ENCODE measurements around the gene MPND.
A peak's percentile ranks its signal among the peaks of the same experiment; 100 is the strongest.

Gene MPND

DNA sequence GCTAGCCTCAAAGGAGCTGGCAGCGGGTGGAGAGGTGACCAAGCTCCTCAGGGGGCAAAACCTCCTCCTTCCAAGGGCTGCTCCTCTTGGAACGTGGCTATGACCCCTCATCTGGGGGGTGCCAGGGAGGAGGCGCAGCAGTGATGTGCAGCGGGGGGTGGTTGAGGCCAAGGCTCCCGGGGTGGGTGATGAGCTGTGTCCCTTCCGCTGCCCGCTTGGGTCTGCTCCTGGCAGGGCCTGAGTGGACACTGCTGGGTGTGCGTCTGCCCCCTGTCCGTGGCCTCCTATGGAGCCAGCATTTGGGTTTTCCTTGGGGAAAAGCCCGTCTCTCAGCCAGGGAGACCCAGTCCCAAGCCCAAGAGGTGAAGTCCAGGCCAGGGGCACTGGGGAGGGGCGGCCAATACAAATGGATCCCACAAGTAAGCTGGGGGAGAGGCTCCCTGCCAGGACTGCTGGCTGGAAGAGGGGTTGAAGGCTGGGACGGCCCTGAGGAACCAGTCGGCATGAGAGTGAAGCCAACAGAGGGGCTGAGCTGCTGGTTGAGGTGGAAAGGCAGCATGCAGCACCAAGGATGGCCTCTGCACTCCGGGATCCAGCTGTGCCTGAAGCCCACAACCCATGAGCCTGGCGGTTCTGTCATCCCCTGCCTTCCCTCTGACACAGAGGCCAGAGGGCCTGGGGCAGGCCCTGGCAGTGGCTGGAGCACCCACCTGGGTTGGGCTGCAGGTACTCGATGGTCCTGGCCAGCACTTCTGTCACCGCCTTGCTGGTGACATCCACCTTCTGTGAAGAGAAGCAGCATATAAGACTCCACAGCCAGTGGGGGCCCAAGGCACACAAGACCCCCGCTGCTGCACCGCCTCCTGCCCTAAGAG is 22.7 kb downstream of the MPND start:
- no peak for DNase-seq (ENCODE audit: low read depth in 2 of 3, low spot score in 2 of 3)

DNA sequence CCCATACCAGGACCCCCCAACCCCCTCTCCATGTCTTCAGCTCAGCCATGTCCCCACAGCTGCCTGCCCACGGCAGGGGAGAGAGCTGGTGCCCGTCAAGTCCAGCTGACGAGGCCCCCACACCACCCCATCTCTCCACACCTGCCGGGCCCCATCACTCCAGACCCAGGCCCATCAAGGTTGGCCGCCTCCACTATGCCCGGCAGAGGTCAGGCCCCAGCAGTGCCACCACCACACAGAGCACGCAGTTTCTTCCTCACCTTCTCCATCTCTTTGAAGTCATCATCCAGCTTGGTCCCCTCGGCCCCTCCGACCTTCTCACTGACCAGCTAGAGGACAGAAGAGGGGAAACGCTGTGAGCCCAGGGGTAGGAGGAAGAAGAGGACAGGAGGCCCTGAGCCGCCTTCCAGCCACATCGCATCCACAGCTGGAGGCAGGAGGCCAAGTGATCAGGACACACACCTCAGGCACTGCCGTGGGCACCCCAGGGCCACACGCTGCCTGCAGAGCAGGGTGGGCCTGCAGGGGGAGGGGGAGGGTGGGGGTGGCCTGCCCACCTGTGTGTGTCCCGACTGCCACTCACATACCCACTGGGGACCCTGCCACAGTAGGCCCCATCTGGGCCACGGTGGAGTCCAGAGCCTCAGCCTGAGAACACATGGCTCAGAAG is 23.4 kb downstream of the MPND start:
- no peak for DNase-seq (ENCODE audit: low read depth in 2 of 3, low spot score in 2 of 3)

DNA sequence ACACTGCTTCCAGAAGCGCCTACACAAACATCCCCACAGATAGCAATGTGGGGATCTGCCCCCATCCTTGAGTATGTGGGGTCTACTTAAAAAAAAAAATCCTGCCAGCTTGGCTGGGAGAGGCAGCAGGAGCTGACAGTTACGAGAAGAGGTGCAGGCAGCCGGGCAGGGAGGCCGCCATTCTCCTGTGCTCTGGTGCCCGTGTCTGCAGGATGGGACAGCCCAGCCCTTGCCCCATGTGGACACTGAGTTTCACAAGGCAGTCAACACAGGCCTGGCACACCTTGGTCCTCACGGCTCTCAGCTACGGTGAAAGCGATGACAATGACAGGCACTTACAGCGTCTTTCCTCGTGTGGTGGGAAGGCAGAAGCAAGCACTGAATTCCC is 24.0 kb downstream of the MPND start:
- no peak for DNase-seq (ENCODE audit: low read depth in 2 of 3, low spot score in 2 of 3)

DNA sequence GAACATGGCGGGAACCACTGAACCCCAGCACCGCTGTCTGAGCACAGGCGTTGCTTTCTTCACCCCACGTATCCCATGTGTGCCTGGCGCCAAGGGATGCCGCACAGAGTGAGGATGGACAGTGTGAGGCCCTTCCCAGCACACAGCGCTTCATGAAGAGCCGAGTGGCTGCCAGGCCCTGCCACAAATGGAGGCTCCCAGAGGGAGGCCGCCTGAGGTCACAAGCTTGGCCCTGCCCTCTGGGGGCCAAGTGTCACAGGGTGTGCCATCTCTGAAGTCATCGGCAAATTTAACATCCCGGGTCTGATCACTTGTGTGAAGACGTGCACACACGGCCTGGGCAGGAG is 24.4 kb downstream of the MPND start:
- no peak for DNase-seq (ENCODE audit: low read depth in 2 of 3, low spot score in 2 of 3)

DNA sequence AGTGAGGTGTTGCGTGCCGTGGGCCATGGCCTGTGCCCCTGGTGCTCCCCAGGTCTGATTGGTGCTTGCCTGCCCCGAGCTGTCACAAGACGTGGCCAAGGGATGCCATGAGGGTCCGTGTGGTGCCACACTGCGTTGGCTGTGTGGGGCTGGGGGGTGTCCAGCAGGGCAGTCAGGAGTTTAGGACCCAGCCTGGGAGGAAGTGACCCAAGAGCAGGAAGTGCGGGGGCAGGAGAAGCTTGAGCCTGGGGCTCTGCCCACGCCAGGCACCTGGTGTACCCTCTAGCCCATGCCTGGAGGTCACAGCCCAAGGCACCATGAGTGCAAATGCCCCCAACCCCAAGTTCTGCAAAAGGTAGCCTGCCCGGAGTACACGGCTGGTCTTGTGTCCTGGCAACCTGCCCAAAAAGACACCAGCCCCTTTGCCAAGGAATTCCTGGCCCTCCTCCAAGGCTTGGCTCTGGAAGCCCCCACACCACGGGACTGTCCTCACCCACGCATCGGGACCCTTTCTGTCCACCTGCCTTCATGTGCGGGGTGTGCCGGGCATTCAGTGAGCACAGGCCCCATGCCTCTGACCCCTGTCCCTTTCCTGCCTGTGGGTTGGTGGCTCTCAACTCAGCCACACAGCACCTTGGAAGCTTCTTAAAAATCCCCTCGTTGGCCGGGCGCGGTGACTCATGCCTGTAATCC is 24.9 kb downstream of the MPND start:
- no peak for DNase-seq (ENCODE audit: low read depth in 2 of 3, low spot score in 2 of 3)

DNA sequence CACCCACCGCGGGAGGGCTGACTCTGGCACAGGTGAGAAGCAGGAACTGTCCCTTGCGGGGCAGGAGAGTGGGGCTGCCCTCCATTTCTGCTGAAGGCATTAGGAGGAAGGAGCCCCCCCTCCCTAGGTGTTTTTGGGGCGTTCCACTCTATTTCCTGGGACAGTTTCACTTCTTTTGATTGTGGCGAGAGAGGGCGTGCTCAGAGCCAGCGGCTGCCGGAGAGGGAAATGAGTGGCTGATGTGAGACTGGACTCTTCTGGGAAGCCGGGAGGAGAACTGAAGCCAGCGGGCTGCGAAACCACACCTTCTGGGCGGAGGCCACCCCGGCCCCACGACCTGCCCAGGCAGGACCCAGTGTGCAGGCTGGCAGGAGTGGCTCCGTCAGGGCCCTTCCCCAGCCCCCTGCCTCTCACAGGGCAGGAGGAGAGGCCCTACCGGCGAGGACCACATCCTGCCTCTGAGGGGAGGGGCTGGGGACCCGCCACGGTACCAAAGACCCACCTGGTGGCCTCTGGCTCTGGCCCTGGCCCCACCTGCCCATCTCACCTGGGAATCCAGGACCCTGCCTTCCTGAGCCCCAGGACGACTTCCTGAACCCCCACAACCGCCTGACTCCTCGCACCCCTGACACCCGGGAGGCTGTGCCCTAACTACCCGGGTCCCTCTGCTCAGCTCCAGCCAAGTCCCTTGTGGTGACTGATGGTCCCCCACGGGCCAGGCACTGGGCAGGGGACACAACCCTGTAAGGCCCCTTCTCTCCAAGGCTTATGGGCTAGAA is 25.9 kb downstream of the MPND start:
- peak; percentile 39 to 57 (median 55) for DNase-seq (ENCODE audit: low read depth in 2 of 3, low spot score in 2 of 3)

DNA sequence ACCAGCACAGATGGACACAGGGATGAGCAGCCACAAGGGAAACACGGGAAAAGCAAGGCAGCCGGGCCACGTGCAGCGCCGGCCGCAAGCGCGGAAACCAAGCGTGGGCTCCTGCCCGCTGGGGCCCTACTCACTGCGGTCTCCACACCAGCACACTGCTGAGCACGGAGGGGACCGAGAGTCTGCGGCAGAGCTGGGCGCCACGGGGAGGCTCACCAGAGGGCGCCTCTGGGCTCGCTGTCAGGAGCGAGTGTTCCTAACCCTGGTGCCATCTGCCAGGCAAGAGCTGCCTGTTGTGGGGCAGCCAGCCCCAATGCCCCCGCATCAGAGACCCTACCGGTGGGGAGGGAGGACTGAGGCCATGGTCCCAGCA is 26.5 kb downstream of the MPND start:
- peak; percentile 54 to 69 (median 55) for DNase-seq (ENCODE audit: low read depth in 2 of 3, low spot score in 2 of 3)

DNA sequence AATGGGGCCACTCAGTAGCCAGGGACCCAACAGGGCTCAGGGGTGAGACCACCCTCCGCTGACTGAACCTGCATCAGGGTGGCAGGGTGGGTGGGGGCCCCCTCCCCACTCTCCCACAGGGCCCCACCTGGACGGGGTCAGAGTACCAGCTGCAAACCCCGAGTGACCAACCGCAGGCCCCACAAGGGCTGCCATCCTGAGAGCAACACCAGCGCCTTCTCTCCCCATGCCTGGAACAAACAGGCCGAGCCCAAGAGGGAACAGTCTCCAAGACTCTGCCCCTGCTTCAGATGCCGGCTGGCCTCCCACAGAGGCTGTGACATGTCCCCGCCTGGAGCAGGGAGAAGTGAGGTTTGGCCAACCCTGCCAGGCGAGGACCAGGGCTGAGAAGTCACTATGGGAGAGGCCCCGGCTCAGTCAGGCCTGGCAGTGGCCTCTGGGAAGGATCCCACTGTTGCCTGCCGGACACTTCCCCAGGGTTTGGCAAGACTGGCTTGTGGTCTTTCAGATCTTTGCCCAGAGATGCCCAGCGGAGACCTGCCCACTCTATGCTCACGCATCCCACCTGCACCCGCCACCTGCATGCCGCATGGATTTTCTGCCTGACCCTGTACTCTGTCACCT is 27.2 kb downstream of the MPND start:
- no peak for DNase-seq (ENCODE audit: low read depth in 2 of 3, low spot score in 2 of 3)

DNA sequence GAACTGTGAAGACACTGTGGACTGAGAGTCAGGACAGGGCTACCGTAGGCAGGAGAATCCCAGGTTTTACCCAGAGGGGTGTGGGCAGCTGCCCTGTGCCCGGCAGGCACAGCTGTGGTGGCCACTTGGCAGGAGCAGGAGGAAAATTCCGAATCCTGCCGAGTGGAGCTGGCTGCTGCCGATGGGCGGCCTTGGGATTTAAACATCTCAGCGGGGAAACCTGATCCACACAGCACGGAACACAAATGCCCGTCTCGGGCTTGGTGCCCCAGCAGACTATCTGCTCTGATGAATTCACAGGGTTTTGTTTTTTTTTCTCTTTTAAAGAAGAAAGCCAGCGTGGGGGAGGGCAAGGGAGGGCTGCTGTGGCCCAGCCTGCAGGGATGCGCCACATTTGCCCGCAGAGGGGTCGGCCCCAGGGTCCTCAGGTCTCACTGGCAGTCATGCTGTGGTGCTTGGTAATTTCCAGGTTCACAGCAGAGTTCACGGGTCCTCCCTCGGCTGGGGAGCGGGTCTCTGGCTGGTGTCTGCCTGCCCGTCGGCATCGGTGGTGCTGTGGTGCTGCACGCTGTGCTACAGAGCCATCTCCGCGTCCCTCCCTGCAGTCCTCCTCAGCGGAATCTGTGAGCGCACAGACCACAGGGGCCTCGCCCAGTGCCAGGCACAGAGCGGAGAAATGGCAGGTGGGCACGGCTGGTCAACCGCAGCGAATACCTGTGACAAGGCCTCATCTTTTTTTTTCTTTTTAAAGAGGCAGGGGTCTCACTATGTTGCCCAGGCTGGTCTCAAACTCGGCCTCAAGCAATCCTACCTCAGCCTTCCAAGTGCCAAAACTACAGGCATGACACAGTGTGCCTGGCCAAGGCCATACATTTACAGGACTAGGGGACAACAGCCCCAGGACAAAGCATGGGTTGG is 28.1 kb downstream of the MPND start:
- no peak for DNase-seq (ENCODE audit: low read depth in 2 of 3, low spot score in 2 of 3)

DNA sequence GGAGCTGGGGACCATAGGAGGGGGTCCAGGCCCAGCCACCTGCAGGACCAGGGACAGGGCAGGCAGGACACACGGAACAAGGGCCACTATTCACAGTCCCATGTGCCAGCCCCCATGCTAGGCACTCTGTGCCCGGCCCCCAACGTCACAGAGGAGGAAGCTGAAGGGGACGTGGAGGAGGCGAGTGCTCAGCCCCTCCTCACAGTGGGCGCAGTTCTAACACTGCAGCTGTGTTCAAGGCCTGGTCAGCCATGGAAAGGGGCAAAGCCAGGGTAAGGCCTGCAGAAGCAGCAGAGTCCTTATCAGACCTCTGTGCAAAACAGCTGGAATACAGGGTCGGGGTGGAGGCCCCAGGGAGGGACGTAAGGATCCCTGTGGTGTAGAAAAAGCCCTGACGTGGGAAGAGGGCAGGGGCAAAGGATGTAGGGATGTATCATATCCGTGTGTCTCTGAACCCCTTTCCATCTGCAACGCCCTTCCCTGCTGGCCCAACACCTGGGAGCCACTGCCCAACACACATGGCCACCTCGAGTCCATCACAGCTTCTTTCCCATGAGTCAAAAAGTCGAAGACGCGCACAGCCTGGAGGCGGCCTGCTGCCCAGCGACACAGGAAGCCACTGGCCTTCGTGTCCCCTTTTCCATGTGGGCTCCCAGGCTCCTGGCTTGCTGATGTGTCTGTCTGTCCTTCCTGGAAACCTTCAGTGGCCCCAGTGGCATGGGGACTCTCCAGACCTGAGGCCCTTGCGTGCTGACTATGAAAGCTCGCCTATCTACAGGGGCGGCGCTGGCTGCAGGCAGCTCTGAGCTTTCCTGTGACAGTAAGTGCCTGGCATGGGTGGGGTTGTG is 29.0 kb downstream of the MPND start:
- no peak for DNase-seq (ENCODE audit: low read depth in 2 of 3, low spot score in 2 of 3)

DNA sequence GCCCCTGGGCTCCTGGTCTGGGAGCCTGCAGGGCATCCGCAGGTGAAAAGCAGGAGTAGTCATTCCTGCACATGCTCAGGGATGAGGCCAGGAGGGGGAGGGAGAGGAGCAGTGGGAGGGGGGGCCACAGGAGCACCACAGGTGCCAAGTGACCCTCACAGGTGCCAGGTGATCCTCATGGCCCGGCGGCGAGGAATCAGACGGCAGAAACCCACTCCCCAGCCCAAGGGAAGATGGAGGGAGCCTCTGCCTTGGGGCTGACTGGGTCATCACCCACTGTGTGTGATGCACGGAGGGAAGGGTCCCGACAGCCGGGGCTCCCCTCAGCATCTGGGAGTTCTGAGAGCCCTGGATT is 29.6 kb downstream of the MPND start:
- no peak for DNase-seq (ENCODE audit: low read depth in 2 of 3, low spot score in 2 of 3)

DNA sequence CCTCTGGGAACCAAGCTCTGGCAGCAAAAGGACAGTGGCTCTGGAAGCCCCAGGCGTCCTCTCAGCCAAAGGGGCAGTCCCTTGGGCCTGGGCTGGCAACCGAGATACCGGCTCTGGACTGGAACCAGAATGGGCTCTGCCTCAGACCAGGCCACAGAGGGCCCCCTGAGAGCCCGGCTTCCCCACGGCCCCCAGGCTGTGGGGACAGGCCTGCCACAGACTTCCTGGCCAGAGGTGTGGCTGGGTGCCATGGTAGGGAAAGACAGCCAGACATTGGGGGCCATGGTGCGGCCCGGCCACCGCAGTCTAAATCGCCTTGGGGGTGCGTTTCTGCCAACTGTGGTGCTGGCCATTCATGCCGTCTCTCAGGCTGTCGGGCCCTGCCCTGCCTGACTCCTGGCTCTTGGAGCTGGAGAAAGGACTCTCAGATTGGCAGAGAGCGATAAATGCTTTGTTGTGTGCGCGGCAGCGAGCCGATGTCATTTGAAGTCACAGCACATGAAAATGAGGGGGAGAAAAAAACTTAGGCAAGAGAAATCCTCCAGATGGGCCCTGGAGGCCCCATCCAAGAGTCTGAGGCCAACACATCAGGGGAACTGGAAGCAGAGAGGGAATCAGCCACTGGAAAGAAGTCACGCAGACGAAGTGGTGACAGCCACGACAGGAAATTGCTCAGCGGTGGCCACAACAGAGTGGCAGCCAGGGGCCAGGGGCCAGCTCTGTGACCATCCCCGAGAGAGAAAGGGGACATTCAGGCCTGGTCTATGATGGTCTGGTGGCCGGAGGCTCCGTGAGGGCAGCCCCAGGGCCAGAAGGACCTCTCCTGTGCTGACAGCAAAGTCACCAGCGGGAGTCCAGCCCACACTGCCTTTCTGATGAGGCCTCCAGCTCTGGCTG is 30.5 kb downstream of the MPND start:
- DNase-seq (ENCODE audit: low read depth in 2 of 3, low spot score in 2 of 3): no peak

DNA sequence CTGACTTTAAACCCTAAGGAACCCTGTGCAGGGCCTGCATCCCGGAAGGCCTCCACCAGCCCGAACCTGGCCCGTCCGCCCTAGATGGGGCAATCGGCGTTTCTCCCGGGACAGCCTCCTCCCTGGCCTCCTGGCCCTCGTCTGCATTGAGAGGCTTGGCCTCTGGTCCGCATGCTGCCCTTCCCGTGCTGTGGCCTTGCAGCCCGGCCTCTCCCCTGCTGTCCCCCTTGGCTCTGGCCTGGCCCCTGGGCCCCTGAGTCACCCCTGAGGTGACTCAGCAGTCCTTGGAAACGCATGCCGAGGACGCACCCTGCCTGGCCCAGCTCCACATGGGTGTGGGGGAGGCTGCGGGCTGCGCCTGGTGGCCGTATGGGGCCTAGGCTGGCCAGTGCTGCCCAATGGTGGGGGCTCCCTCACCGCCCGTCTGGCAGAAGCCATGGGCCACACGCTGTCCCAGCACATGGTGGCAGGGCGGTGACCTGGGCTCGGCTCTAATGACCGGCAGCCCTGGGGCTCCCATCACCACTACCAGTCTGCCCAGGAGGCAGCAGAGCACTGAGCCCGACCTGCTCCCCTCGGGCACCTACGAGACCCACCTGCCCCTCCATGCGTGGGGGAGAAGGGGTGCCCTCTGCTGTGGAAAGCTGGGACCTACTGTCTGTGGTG is 31.3 kb downstream of the MPND start:
- DNase-seq (ENCODE audit: low read depth in 2 of 3, low spot score in 2 of 3): no peak

DNA sequence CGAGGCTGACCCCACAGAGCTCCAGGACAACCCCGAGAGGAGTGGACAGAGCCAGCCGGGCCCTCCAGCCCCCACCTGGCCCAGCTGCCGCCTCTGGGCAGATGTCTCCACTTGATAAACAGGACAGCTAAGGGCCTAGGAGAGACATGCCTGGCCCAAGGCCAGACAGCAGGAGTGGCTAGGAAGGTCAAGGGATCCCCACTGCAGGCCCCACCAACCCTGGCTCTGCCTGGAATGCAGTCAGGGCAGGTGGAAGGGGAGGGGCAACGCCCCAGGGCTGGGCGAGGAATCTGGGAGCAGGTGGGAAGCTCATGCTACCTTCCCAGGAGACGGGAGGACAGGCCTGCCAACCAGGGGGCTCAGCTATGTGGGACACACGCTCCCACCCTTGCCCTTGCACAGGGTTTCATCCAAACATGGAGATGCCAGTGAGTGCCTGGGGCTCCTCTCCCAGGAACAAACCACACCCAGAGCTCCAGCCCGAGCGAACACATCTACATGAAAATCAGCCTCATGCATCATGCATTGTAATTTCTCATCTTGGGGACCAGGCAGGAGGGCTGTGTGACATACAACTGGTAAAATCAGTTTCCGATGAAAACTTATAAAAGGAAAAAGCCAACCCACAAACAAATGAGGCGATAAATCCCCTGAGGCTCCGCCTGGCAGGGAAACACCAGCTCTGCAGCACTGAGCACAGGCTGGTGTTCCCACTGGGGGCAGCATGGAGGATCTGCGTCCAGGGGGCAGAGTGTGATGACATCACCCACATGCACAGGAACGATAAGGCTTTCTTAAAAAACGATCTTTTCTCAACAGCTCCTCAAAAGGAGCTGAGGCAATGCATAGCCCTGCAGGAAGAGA is 32.0 kb downstream of the MPND start:
- no peak for DNase-seq (ENCODE audit: low read depth in 2 of 3, low spot score in 2 of 3)

DNA sequence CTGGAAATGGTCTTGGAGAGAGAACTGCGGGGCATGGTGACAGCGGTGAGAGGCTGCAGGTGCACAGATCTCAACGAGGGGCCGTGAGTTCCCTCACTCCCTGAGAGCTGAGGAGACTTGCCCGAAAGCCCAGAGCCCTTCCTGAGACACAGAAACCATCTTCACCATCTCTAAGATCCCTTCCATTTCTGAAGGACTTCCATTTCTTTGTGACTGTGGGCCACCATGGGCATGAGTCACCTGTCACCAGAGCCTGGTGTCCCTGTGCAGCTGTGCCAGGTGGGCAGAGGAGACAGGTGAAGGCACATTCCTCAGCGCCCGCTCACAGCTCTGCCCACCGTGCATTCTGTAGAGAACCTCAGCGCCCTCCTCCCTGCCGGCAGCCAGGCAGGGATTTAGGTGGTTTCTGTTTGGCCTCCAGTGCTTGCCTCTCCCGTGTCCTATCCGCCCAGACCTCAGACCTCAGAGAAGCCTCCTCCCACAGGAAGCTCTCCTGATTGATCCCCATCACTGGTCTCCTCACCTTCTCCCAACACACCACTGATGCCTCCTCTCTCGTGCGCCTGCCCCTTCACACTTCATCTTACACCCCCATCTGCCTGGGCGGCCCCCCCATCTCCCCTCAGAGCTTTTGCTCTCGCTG is 32.8 kb downstream of the MPND start:
- no peak for DNase-seq (ENCODE audit: low read depth in 2 of 3, low spot score in 2 of 3)

DNA sequence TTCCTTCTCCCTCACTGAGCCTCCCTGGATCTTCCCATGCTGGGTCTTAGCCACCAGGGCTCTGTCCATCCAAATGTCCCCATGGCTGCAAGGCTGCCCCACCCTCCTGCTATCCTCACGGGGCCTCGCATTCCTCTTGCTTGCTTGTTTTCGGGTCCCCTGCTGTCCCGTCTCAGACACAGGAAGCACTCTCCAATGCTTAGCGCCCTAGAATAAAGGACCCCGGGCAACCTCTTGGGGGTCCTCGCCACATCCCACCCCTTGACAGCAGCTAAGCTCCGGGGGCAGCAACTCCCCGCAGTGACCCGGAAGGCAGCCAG is 33.3 kb downstream of the MPND start:
- DNase-seq (ENCODE audit: low read depth in 2 of 3, low spot score in 2 of 3): no peak
